HUDEP-2 (cell line): ENCODE results near the gene IL17REL.

Experiments
- DNase-seq, 76 experiments: peaks; one replicate each; lab custom pipeline; 2025; ENCODE audit not compliant: unreplicated experiment in 76 of 76; lab: John Stamatoyannopoulos, UW

IL17REL gene

GRCh38 chr22:50012211-50013181 lies at the start of gene IL17REL:
IL17REL (minus strand) TSS chr22:50012765; CDS start chr22:50012646, 119 bp downstream.
- no peak for DNase-seq

- no peak for DNase-seq
Observed at GRCh38 chr22:50061824-50062355, 49.3 kb upstream of the IL17REL start.

- no peak for DNase-seq
Observed at GRCh38 chr22:50061141-50061823, 48.7 kb upstream of the IL17REL start.

GRCh38 chr22:50060441-50061140 lies 48.0 kb upstream of the IL17REL start:
- DNase-seq: no peak

- no peak for DNase-seq
Observed at GRCh38 chr22:50059881-50060262, 47.3 kb upstream of the IL17REL start.

GRCh38 chr22:50058906-50059880 lies 46.6 kb upstream of the IL17REL start:
- peak in 8 of 76 experiments; percentile 6 to 40 (median 20) for DNase-seq

GRCh38 chr22:50058061-50058905 lies 45.7 kb upstream of the IL17REL start, which contains the start of gene TTLL8:
TTLL8 (minus strand) TSS chr22:50058298.
- no peak for DNase-seq

- DNase-seq: no peak
Observed at GRCh38 chr22:50057278-50058060, 44.9 kb upstream of the IL17REL start.

- DNase-seq: no peak
Observed at GRCh38 chr22:50056214-50056972, 43.8 kb upstream of the IL17REL start.

- no peak for DNase-seq
Observed at GRCh38 chr22:50053861-50054260, 41.3 kb upstream of the IL17REL start.

GRCh38 chr22:50051930-50052329 lies 39.4 kb upstream of the IL17REL start:
- DNase-seq: no peak

GRCh38 chr22:50049299-50050195 lies 37.0 kb upstream of the IL17REL start:
- no peak for DNase-seq

GRCh38 chr22:50048836-50049235 lies 36.3 kb upstream of the IL17REL start:
- DNase-seq: no peak

GRCh38 chr22:50048061-50048765 lies 35.6 kb upstream of the IL17REL start:
- no peak for DNase-seq

GRCh38 chr22:50047346-50047745 lies 34.8 kb upstream of the IL17REL start:
- DNase-seq: no peak
